Right ventricle myocardium superior (tissue), 1 donor: Measurements from ENCODE around the gene TMPRSS11A. TPM values are rescaled to one million over a fixed set of nuclear protein-coding genes. Genes with fewer than 3 reads are reported as not detected.

ENCODE experiments used
- ATAC-seq: fragments of 200-7000 bp; cut with Tn5 transposase; one replicate; pipeline ENCODE4 v1.9.1; 2020; ENCODE audit warnings: mild to moderate bottlenecking; ENCODE audit not compliant: poor library complexity
- DNase-seq: peaks from one replicate; pipeline ENCODE4 v3.0.0-alpha.2; 2020
- intact Hi-C: fragments of 100-400 bp; cut with DNase I; formaldehyde crosslinking; loops from one replicate; pipeline ENCODE4 v1.11.2; 2022
- long read RNA-seq: library from polyadenylated mRNA; unstranded; transcript quantifications from one replicate; pipeline ENCODE4 v2.0.0, GENCODE V29; 2021
- total RNA-seq: library from RNA; stranded (reverse); fragmentation: NEBNext Ultra II Directional; extraction: Animal tissue kit (Norgen Biotek cat#: 25700); gene quantifications from one replicate; pipeline ENCODE4 v1.2.1, GENCODE V29; 2021
- donor health status: DM: no; HTN: yes; CAD: no; lungs with severe emphysema.

Gene TMPRSS11A
- total RNA-seq = not detected
- long read RNA-seq = 0 reads

DNA sequence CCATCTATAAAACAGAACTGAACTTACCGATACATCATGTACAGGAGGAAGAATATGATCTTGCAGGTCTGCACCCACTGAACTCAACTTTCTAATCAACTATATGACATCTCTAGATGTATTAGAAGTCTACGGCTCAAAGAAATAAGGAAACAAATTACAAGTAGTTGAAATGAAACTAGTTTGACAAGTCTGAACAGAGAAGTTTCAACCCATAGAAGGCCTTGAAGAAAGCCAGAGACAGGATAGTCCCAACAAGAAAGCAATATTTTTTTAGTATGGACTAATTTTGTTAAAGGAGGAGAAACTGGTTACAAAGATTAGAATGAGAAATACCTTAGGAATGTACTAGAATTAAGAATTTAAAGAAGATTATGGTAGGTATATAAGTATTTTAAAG is at the start of gene TMPRSS11A:
TMPRSS11A (minus strand) TSS at position 138 of the 400 bp plus-strand sequence; CDS start at position 38, 100 bp downstream.
- intact Hi-C loops = no loop called here
- ATAC-seq = no peak

GRCh38 chr4:68011684-68012083 is 48.4 kb upstream of the TMPRSS11A start:
- ATAC-seq (no peak), DNase-seq (no peak)
- intact Hi-C loops = no loop called here

More for the DNA sequence above, at the start of gene TMPRSS11A:
- no peak for DNase-seq

DNA sequence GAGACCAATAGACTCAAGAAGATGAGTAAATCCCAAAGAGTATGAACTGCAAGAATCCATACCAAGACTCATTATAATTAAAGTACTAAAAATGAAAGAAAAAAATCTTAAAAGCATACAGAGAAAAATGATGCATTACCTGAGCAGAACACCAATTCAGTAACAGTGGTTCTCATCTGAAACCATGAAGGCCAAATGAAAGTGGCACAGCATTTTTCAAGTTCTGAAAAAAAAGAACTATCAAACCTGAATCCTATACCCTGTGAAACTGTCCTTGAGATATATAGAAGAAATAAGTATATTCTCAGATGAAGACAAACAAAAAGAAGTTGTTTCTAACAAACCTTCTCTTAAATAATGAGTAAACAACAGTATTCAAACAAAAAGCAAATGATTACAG is 39.6 kb upstream of the TMPRSS11A start:
- ATAC-seq = no peak
- intact Hi-C loops = no loop called here
- DNase-seq = no peak

DNA sequence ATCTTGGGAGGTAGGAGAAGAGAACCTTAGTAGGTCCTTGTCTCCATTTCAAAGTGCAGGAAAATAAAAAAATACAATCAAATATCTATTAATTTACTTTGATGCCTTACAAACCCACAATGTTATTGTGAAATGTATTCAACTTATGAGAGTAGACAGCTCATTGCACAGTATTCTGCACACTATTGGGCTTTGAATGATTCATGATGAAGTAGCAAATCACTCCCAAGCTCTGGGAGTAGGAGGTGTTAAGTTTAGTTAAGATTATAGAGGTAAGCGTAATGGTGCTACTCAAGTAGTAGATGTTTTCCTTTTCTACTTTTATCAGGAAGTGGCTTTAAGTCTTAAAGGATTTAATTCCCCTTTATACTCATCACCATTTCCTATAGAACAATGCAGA is 32.8 kb upstream of the TMPRSS11A start:
- intact Hi-C loops = no loop called here
- no peak for DNase-seq
- ATAC-seq = no peak

DNA sequence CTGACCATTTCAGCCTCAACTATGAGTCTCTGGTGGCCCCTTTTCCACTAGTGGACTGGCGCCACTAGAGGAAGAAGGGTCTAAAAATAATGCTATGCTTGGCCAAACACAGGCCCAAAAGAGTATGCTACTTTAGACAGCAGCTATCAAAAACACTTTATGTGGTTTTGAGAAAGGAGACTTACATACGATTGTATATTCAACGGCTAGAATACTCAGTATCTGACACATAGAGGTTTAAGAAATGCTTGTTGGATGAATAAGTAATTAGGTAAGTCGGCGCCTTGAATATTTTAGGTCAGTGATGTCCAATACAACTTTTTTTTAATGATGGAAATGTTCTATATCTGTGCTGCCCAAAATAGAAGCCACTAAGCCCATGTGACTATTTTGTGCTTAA is 25.7 kb upstream of the TMPRSS11A start:
- intact Hi-C loops = no loop called here
- DNase-seq (no peak), ATAC-seq (no peak)

DNA sequence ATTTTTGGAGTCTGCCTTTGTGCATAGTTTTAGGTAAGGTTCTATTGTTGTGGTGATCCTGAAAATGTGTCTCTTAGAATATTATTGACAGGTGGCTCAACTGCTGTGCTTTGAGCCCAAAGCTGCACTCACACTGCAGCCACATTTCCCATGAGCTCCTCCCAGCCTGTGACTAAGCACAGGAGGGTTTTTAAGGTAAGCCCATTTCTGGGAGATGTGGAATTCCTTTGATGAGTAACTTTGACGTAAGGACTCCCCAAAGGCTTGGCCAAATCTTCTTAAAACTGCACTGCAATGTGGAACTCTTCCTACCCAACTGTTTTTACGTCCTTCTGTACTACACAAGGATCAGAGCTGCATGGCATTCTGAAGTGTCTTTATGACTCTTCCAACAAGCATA is 20.0 kb upstream of the TMPRSS11A start:
- DNase-seq = no peak
- no peak for ATAC-seq
- intact Hi-C loops = no loop called here

GRCh38 chr4:67980512-67980911 is 17.2 kb upstream of the TMPRSS11A start:
- no peak for DNase-seq
- ATAC-seq = no peak
- intact Hi-C loops = no loop called here

DNA sequence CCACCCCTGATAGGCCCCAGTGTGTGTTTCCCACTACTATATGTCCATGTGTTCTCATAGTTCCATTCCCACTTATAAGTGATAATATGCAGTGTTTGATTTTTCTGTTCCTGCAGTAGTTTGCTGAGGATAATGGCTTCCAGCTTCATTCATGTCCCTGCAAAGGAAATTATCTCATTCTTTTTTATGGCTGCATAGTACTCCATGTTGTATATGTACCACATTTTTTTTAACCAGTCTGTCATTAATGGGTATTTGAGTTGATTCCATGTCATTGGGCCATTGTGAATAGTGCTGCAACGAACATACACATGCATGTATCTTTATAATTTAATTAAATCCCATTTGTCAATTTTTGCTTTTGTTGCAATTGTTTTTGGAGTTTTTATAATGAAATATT is 10.3 kb upstream of the TMPRSS11A start:
- ATAC-seq (no peak), DNase-seq (no peak)
- intact Hi-C loops = no loop called here

DNA sequence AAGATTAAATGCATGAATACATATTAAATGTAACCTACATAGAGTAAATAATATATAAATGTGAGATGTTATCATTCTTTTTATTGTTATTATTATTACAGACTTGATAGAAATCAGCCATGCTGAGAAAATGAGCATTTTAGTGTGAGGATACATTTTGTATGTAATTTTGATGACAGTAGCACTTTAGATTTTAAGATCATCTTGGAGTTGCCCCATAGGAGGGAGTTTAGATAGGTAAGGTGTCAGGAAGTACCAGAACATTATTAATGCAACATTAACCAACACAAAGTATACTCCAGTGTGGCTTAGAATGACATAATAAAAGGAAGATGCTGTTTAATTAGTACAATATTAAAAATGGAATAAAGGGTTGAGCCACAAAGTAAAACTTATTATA is 8.4 kb downstream of the TMPRSS11A start:
- ATAC-seq (no peak), DNase-seq (no peak)
- intact Hi-C loops = no loop called here

DNA sequence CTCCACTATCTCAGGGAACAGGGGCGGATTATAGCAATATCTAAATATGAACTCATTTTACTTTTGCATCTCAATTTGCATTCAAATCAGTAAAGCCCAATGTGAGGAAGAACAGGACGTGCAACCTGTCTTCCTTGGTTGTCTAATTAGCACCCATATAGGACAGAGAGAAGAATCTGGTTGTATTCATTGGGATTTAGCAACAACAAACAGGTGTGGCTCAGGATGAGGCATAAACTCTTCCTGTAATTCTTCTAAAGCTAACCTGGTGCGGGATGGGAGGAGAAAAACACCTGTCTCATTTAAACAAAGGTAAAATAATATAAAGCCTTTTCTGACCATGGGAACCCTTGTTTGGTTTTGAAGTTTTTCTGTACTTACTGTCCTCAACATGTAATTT is 22.2 kb downstream of the TMPRSS11A start:
- intact Hi-C loops = no loop called here
- ATAC-seq (no peak), DNase-seq (no peak)

DNA sequence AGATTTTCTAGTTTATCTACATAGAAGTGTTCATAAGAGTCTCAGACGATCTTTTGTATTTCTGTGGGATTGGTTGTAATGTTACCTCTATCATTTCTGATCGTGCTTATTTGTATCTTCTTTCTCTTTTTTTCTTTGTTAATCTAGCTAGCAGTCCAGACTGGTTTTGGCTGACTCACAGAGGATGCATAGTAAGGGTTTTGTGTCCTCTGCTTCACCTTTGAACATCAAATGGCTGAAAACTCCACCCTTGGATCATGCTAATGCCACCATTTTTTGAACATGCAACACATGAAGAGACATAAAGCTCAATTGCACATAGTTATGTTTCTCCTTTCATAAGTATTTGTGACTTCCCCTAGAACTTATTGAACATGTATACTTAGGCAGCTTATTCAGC is 22.8 kb downstream of the TMPRSS11A start:
- ATAC-seq = no peak
- intact Hi-C loops = no loop called here
- no peak for DNase-seq

GRCh38 chr4:67939195-67939594 is 24.1 kb downstream of the TMPRSS11A start:
- intact Hi-C loops = no loop called here
- ATAC-seq = no peak
- no peak for DNase-seq

DNA sequence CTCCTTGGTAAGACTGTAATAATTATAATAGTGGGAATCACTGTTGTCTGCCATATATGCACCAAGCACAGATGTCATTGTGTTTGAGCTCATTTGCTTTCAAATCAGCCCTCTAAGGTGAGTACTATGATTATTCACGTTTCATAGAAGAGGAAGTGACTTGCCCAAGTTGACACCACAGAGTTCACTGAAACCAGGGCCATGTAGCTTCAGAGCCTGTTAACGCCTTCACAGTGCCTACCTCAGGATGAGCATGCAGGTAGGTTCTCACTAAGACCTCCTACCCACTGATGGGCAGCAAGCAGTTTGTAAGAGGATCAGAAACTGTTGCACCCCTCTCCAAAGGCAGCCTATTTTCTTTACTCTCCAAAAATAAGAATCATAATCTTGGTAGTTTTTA is 27.4 kb downstream of the TMPRSS11A start:
- ATAC-seq = no peak
- no peak for DNase-seq
- intact Hi-C loops = no loop called here

GRCh38 chr4:67934628-67935027 is 28.7 kb downstream of the TMPRSS11A start:
- intact Hi-C loops = no loop called here

DNA sequence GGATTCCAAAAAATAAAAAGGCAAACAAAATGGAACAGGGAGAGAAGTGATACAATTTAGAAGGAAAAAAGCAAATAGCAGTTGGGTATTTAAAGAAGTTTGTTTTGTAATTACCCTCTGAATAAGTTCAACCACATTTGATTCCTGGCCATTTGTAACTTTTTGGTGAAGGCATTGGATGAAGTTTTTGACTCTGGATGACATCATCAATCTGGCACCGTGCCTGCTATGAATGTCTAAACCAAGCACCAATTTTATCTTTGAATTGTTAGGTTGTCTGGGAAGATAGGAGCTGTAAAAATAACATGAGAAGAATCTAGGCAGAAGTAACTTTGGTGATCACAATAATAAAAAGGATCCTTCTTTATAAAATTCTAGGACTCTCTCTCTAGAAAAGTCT is 29.5 kb downstream of the TMPRSS11A start:
- intact Hi-C loops = no loop called here
- ATAC-seq (no peak), DNase-seq (no peak)

More at GRCh38 chr4:67934628-67935027, 28.7 kb downstream of the TMPRSS11A start:
- ATAC-seq (no peak), DNase-seq (no peak)

- DNase-seq (no peak), ATAC-seq (no peak)
- intact Hi-C loops = no loop called here
Observed at GRCh38 chr4:67933038-67933437, 30.3 kb downstream of the TMPRSS11A start.

- DNase-seq (no peak), ATAC-seq (no peak)
- intact Hi-C loops = no loop called here
Observed at GRCh38 chr4:67931256-67931655, 32.0 kb downstream of the TMPRSS11A start.

DNA sequence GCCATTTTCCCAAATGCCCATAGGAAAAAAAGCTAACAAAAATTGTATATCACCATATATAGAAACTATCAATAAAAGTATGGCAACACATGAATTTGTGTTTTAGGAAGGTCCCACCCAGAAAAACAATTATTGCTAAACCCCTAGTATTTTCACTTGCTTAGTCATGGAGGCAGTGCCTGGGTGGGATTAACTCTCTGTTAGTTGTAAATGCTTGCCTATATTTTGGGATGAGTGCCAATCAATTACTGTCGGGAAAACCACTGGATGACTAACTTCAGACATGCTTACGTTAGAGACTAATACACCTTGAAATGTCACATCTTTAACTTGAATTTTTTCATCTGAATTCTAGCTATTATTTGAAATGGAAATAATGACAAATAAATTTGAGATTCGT is 33.9 kb downstream of the TMPRSS11A start:
- DNase-seq (no peak), ATAC-seq (no peak)

DNA sequence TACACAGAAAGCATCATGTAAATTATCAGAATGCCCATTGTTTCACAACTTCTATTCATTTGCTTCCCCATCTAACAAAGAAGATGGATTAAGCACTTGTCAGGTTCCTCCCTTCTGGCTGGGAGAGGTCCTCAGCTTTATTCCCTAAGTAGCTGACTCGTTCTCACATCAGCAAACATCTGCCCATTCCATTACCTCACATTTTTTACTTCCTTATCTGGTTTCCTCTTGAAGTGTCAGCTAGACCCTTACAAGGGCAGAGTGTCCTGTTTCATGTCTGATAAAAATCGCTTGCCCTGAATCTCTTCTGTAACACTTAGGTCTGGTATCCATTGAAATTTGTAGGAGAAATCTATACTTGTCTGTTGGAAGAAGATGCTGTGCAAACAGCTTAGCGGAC is 34.7 kb downstream of the TMPRSS11A start:
- ATAC-seq (no peak), DNase-seq (no peak)
- intact Hi-C loops = no loop called here

More for the DNA sequence above, 33.9 kb downstream of the TMPRSS11A start:
- intact Hi-C loops = no loop called here

GRCh38 chr4:67927251-67927650 is 36.0 kb downstream of the TMPRSS11A start:
- ATAC-seq = no peak
- no peak for DNase-seq
- intact Hi-C loops = no loop called here

GRCh38 chr4:67926485-67926884 is 36.8 kb downstream of the TMPRSS11A start:
- intact Hi-C loops = no loop called here

GRCh38 chr4:67922697-67923096 is 40.6 kb downstream of the TMPRSS11A start:
- no peak for DNase-seq
- intact Hi-C loops = no loop called here
- no peak for ATAC-seq

More at GRCh38 chr4:67926485-67926884, 36.8 kb downstream of the TMPRSS11A start:
- ATAC-seq = no peak
- no peak for DNase-seq
